Spleen (tissue), 7 donors: Measurements from ENCODE around the gene NTF4.
"Not testable (repeated sequence)": the region's sequence is repeated elsewhere in the genome, so short reads cannot be mapped to it uniquely, and the experiment has no call there.

Experiments used
- CTCF ChIP-seq, 11 experiments: fragments of 200-600 bp in 7 of 11; fragments of 450-650 bp in 4 of 11; sonication (generic) in 4 of 11; IDR thresholded peaks in 8 of 11; conservative IDR thresholded peaks in 3 of 11; 1 replicate in 7 of 11; 2 replicates in 4 of 11; pipeline versions ENCODE4 v1.4.0 to v1.8.0; 2016 to 2021; ENCODE audit warnings: antibody characterized with exemption in 11 of 11, inconsistent platforms in 4 of 11, mild to moderate bottlenecking in 1 of 11
- POLR2A ChIP-seq, 3 donors: fragments of 450-650 bp; IDR thresholded peaks; one replicate each; pipeline ENCODE4 v1.5.1; 2017; ENCODE audit warnings: antibody characterized with exemption in 3 of 3, mild to moderate bottlenecking in 1 of 3
- POLR2AphosphoS5 ChIP-seq, 3 donors: sonication (generic); formaldehyde crosslinking; IDR thresholded peaks; one replicate each; pipeline ENCODE4 v1.5.1; 2017; ENCODE audit warnings: antibody characterized with exemption in 3 of 3
- donor health status: DM: no; HTN: no; CAD: no; lungs with moderate emphysema.
- donor health status: DM: no; HTN: no; CAD: no.
- donor health status: DM: no; HTN: no; CAD: no.

GRCh38 chr19:49029749-49030148, 34.9 kb downstream of the NTF4 start:
- not testable (repeated sequence) for TF ChIP-seq CTCF (IDR thresholded peaks at IDR 0.05 in 8 of 11, conservative IDR thresholded peaks at IDR 0.05 in 3 of 11); POLR2AphosphoS5 (IDR thresholded peaks at IDR 0.05); POLR2A (IDR thresholded peaks at IDR 0.05)
